OCI-LY7 (cell line): ENCODE data around the gene SPACA9. TPM values are rescaled to one million over a fixed set of nuclear protein-coding genes. Genes with fewer than 3 reads are reported as not detected.

Experiments used
- Bru-seq: library from RNA; stranded (reverse); fragments of 400-500 nt; gene quantifications from one replicate; lab custom pipeline; 2021; lab: Mats Ljungman, UMichigan
- BruChase-seq, 2 experiments: library from RNA; stranded (reverse); fragments of 400-500 nt; gene quantifications; one replicate each; lab custom pipeline; 2021; lab: Mats Ljungman, UMichigan
- BruUV-seq: library from RNA; stranded (reverse); fragments of 400-500 nt; replicated peaks from 2 replicates; lab custom pipeline; 2021; lab: Mats Ljungman, UMichigan
- CTCF ChIA-PET: fragments of 300-600 bp; sonication (Branson Sonifier 250); formaldehyde crosslinking; loops from one replicate; lab custom pipeline; 2022; ENCODE audit warnings: antibody characterized with exemption; ENCODE audit not compliant: unreplicated experiment; lab: Charles Lee
- POLR2A ChIA-PET: fragments of 300-600 bp; sonication (Branson Sonifier 250); formaldehyde crosslinking; loops from one replicate; lab custom pipeline; 2022; ENCODE audit warnings: antibody characterized with exemption; lab: Charles Lee
- DNase-seq: peaks from one replicate; pipeline ENCODE4 v3.0.0-alpha.2; 2015; ENCODE audit warnings: low spot score
- H2AFZ ChIP-seq: fragments of 200-600 bp; sonication (generic), shearing (Covaris generic); 2 replicates; pipeline ENCODE4 v1.6.1; 2014; ENCODE audit warnings: mild to moderate bottlenecking, antibody characterized with exemption, low read length, moderate library complexity
- H3K27ac ChIP-seq: fragments of 200-600 bp; sonication (generic); 2 replicates; pipeline ENCODE4 v1.5.1; 2014; ENCODE audit warnings: mixed run types, low read depth, mild to moderate bottlenecking, moderate library complexity, low read length, inconsistent platforms; ENCODE audit not compliant: poor library complexity, severe bottlenecking
- H3K36me3 ChIP-seq: fragments of 200-600 bp; sonication (generic); 2 replicates; pipeline ENCODE4 v1.6.1; 2014; ENCODE audit warnings: mild to moderate bottlenecking, antibody characterized with exemption, low read length, moderate library complexity, mixed read lengths; ENCODE audit not compliant: insufficient read depth
- H3K4me1 ChIP-seq: fragments of 200-600 bp; sonication (generic); 2 replicates; pipeline ENCODE4 v1.5.1; 2014; ENCODE audit warnings: mild to moderate bottlenecking, low read length; ENCODE audit not compliant: insufficient read depth, poor library complexity, severe bottlenecking
- H3K4me2 ChIP-seq: fragments of 200-600 bp; sonication (generic); 2 replicates; pipeline ENCODE4 v1.6.1; 2014; ENCODE audit warnings: mild to moderate bottlenecking, low read length
- H3K4me3 ChIP-seq: fragments of 200-600 bp; sonication (generic); 2 replicates; pipeline ENCODE4 v1.5.1; 2014; ENCODE audit warnings: mild to moderate bottlenecking, low read depth, low read length; ENCODE audit not compliant: poor library complexity, severe bottlenecking
- H3K79me2 ChIP-seq: fragments of 200-600 bp; sonication (generic); 2 replicates; pipeline ENCODE4 v1.6.1; 2016; ENCODE audit warnings: low read depth, mild to moderate bottlenecking, low read length, moderate library complexity, mixed read lengths; ENCODE audit not compliant: insufficient read depth
- H3K9me2 ChIP-seq: fragments of 200-600 bp; sonication (generic); 2 replicates; pipeline ENCODE4 v1.6.1; 2016; ENCODE audit warnings: mild to moderate bottlenecking, low read length, mixed read lengths; ENCODE audit not compliant: insufficient read depth
- H3K9me3 ChIP-seq: fragments of 200-600 bp; sonication (generic); 2 replicates; pipeline ENCODE4 v1.6.1; 2014; ENCODE audit warnings: mild to moderate bottlenecking, mixed run types, low read length, mixed read lengths
- H4K20me1 ChIP-seq: fragments of 200-600 bp; sonication (generic); 2 replicates; pipeline ENCODE4 v1.6.1; 2014; ENCODE audit warnings: mild to moderate bottlenecking, antibody characterized with exemption, low read length, moderate library complexity, mixed read lengths; ENCODE audit not compliant: insufficient read depth
- CTCF ChIP-seq: fragments of 200-600 bp; sonication (generic); conservative IDR thresholded peaks from 2 replicates; pipeline ENCODE4 v1.5.1; 2014; ENCODE audit warnings: mild to moderate bottlenecking, antibody characterized with exemption, low read length, moderate library complexity, mixed read lengths
- EZH2phosphoT487 ChIP-seq: fragments of 200-600 bp; sonication (generic); IDR thresholded peaks from 2 replicates; pipeline ENCODE4 v1.6.1; 2018; ENCODE audit warnings: low read depth, borderline replicate concordance, mild to moderate bottlenecking, mixed run types, antibody characterized with exemption, low read length, moderate library complexity, mixed read lengths
- intact Hi-C: fragments of 100-400 bp; cut with micrococcal nuclease; formaldehyde crosslinking; loops from one replicate; pipeline ENCODE4 v1.10.0; 2022; ENCODE audit not compliant: unreplicated experiment
- long read RNA-seq: library from polyadenylated mRNA; stranded (forward); transcript quantifications from one replicate; pipeline ENCODE4 v2.0.0, GENCODE V29; 2022
- total RNA-seq, 2 experiments: library from RNA; depleted of rRNA in 1 of 2; stranded (reverse); fragments of >200 nt in 1 of 2; shearing (Covaris generic) in 1 of 2; gene quantifications; 2 replicates each; pipeline ENCODE4 v1.2.3, GENCODE V29; 2014 to 2022

Gene SPACA9
- total RNA-seq (2014; rRNA removed; shearing (Covaris generic)), result 0.72 and 1.1 TPM in 2 replicates
- total RNA-seq (2022), result 5.7 and 6.4 TPM in 2 replicates
- Bru-seq, nascent RNA, result percentile 38 among the genes with signal in this experiment
- percentile 38 among the genes with signal in this experiment for BruChase-seq, experiment 1, labeled RNA remaining after a 6-hour chase
- BruChase-seq, experiment 2, labeled RNA remaining after a 2-hour chase, result percentile 37 among the genes with signal in this experiment
- long read RNA-seq, transcript SPACA9-203 (4 exons, 2,536 nt), result major isoform, 5 of 10 reads
- long read RNA-seq, partial matches to known transcripts, result 4 of 10 reads
- long read RNA-seq, other reads (novel, unspliced or antisense), result 1 of 10 reads

GRCh38 chr9:132878695-132879456, at the start of gene SPACA9:
Gene SPACA9 (plus strand): TSS chr9:132878898. CDS start chr9:132883948, 5,050 bp downstream.
- Histone ChIP-seq H3K4me3 (peak within 1 kb of the TSS; percentile 97), H2AFZ (peak within 1 kb of the TSS; percentile 100), H3K4me2 (peak within 1 kb of the TSS; percentile 85), H3K4me1 (peaks cover 5% of the 10 kb centered on the region), H3K79me2 (no peaks in the 10 kb centered on the region), H3K27ac (no peak within 1 kb of the TSS), H3K9me3 (no peaks in the 10 kb centered on the region), H4K20me1 (no peaks in the 10 kb centered on the region), H3K36me3 (no peaks in the 10 kb centered on the region), H3K9me2 (no peaks in the 10 kb centered on the region)
- TF ChIP-seq EZH2phosphoT487 (no peak), CTCF (no peak)
- BruUV-seq, result TSS peak; percentile 72
- intact Hi-C loops, result no loop called here
- CTCF ChIA-PET, result no interaction called here
- peak; percentile 13 for DNase-seq
- POLR2A ChIA-PET, result no interaction called here

- intact Hi-C loops, result no loop called here
- no TSS peak for BruUV-seq
- no peak overlapping the region for H3K4me2 ChIP-seq
- H3K9me2 ChIP-seq, result no peaks in the 10 kb centered on the region
- no peaks in the 10 kb centered on the region for H3K4me1 ChIP-seq
- H2AFZ ChIP-seq, result no peak overlapping the region
- no peaks in the 10 kb centered on the region for H3K36me3 ChIP-seq
- no peaks in the 10 kb centered on the region for H4K20me1 ChIP-seq
- DNase-seq, result no peak
- POLR2A ChIA-PET, result no interaction called here
- H3K79me2 ChIP-seq, result no peaks in the 10 kb centered on the region
- H3K9me3 ChIP-seq, result no peaks in the 10 kb centered on the region
- CTCF ChIA-PET, result no interaction called here
- H3K27ac ChIP-seq, result no peak overlapping the region
- TF ChIP-seq CTCF (no peak), EZH2phosphoT487 (no peak)
- H3K4me3 ChIP-seq, result no peak overlapping the region
These were observed 46.4 kb upstream of the SPACA9 start for GRCh38 chr9:132832171-132832881.
